Liver (tissue), 9 donors: Measurements from ENCODE around the gene ASNSD1. TPM values are rescaled to one million over a fixed set of nuclear protein-coding genes. Genes with fewer than 3 reads are reported as not detected.
A peak's percentile ranks its signal among the peaks of the same experiment; 100 is the strongest.

Source experiments
- DNase-seq: peaks from one replicate; pipeline ENCODE4 v3.0.0-alpha.2; 2017; ENCODE audit warnings: low spot score
- H3K27ac ChIP-seq, 2 donors: one replicate each; pipeline ENCODE4 v1.7.0; 2013; ENCODE audit warnings: inconsistent platforms in 2 of 2, low read length in 2 of 2, control low read depth in 1 of 2, low read depth in 1 of 2, mild to moderate bottlenecking in 1 of 2
- H3K27me3 ChIP-seq, 4 donors: one replicate each; pipeline versions ENCODE4 v1.6.1 to v1.7.0; 2013; ENCODE audit warnings: low read length in 3 of 4, inconsistent platforms in 1 of 4, mild to moderate bottlenecking in 1 of 4, moderate library complexity in 1 of 4; ENCODE audit not compliant: control insufficient read depth in 4 of 4, insufficient read depth in 4 of 4
- H3K36me3 ChIP-seq, 4 donors: one replicate each; pipeline versions ENCODE4 v1.6.1 to v1.7.0; 2013; ENCODE audit warnings: low read length in 3 of 4, mild to moderate bottlenecking in 3 of 4, low read depth in 1 of 4, moderate library complexity in 1 of 4; ENCODE audit not compliant: control insufficient read depth in 4 of 4, insufficient read depth in 3 of 4
- H3K4me1 ChIP-seq, 4 donors: one replicate each; pipeline versions ENCODE4 v1.6.1 to v1.7.0; 2013; ENCODE audit warnings: low read length in 3 of 4, mild to moderate bottlenecking in 3 of 4, moderate library complexity in 1 of 4; ENCODE audit not compliant: control insufficient read depth in 4 of 4, insufficient read depth in 4 of 4
- H3K4me3 ChIP-seq, 3 donors: one replicate each; pipeline versions ENCODE4 v1.6.1 to v1.7.0; 2013; ENCODE audit warnings: low read length in 3 of 3, control low read depth in 1 of 3, low read depth in 1 of 3, mild to moderate bottlenecking in 1 of 3
- H3K9ac ChIP-seq, 2 donors: one replicate each; pipeline ENCODE4 v1.7.0; 2013; ENCODE audit warnings: low read length in 2 of 2, mild to moderate bottlenecking in 2 of 2, moderate library complexity in 2 of 2, control low read depth in 1 of 2, low read depth in 1 of 2
- H3K9me3 ChIP-seq, 4 donors: one replicate each; pipeline versions ENCODE4 v1.6.1 to v1.7.0; 2013; ENCODE audit warnings: low read length in 3 of 4; ENCODE audit not compliant: control insufficient read depth in 4 of 4
- GABPA ChIP-seq, 2 donors: IDR thresholded peaks in 1 of 2; conservative IDR thresholded peaks in 1 of 2; 2 replicates each; pipeline ENCODE4 v1.6.1; 2016; ENCODE audit warnings: antibody characterized with exemption in 2 of 2, mild to moderate bottlenecking in 1 of 2, moderate library complexity in 1 of 2
- HNF4A ChIP-seq, 2 donors: conservative IDR thresholded peaks; 2 replicates each; pipeline ENCODE4 v1.6.1; 2016; ENCODE audit warnings: antibody characterized with exemption in 2 of 2, mild to moderate bottlenecking in 2 of 2
- HNF4G ChIP-seq: IDR thresholded peaks from 2 replicates; pipeline ENCODE4 v1.6.1; 2016; ENCODE audit warnings: antibody characterized with exemption
- JUND ChIP-seq, 2 donors: IDR thresholded peaks; 2 replicates each; pipeline ENCODE4 v1.6.1; 2016; ENCODE audit warnings: antibody characterized with exemption in 2 of 2
- NR2F2 ChIP-seq: IDR thresholded peaks from 2 replicates; pipeline ENCODE4 v1.6.1; 2016; ENCODE audit warnings: antibody characterized with exemption
- RAD21 ChIP-seq, 2 donors: IDR thresholded peaks; 2 replicates each; pipeline ENCODE4 v1.6.1; 2016; ENCODE audit warnings: antibody characterized with exemption in 2 of 2, mild to moderate bottlenecking in 2 of 2
- TAF1 ChIP-seq: conservative IDR thresholded peaks from 2 replicates; pipeline ENCODE4 v1.6.1; 2016; ENCODE audit warnings: antibody characterized with exemption, mild to moderate bottlenecking
- WGBS: extraction: QIAGEN DNeasy Blood & Tissue Kit; methylation state at CpG from one replicate; pipeline ENCODE4 v1.1.7; 2013; 5-methylcytosine and 5-hydroxymethylcytosine counted together
- polyA plus RNA-seq, 2 donors: library from polyadenylated mRNA; stranded (reverse) in 1 of 2; unstranded in 1 of 2; fragments of 200-250 nt in 1 of 2; fragments of >200 nt in 1 of 2; fragmentation: Nextera tagmentation in 1 of 2; extraction: Ambion mirVana in 1 of 2; gene quantifications; one replicate each; pipeline versions ENCODE4 v1.2.1 to v1.2.3, GENCODE V29; 2013 to 2015
- total RNA-seq, 2 donors: library from RNA; depleted of rRNA; stranded (reverse); fragments of >200 nt; gene quantifications; one replicate each; pipeline ENCODE4 v1.2.3, GENCODE V29; 2014
- TF ChIP-seq, protein P1 (sequence below): IDR thresholded peaks from 2 replicates; pipeline ENCODE4 v1.6.1; 2016; ENCODE audit warnings: antibody characterized with exemption, mild to moderate bottlenecking
- donor health status: healthy.
- donor health status: healthy.
- donor health status: healthy.
- donor health status: healthy.
- donor health status: healthy.

The ASNSD1 gene
- total and polyA plus RNA-seq, 4 donors = 19.8 to 33.0 (median 25.5) TPM

DNA sequence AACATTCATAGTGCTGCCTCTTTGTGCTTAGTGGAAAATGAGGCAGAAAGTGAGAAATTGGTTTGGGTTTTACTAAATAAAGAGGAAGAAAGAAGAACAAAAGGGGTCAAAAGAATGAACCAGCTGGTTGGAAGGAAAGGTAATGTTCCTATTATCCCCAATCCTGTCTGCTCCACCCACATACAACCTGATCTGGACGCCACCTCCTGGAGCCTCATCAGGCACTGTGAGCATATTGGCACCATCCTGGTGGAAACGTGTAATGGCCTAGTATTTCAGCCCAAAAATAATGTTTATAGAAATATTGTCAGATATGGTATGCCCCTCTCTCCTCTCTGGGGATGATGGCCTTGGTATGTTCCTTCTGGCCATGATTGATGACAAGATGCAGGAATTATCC is 35.6 kb upstream of the ASNSD1 start (continued):
- TF ChIP-seq, protein P1, sequence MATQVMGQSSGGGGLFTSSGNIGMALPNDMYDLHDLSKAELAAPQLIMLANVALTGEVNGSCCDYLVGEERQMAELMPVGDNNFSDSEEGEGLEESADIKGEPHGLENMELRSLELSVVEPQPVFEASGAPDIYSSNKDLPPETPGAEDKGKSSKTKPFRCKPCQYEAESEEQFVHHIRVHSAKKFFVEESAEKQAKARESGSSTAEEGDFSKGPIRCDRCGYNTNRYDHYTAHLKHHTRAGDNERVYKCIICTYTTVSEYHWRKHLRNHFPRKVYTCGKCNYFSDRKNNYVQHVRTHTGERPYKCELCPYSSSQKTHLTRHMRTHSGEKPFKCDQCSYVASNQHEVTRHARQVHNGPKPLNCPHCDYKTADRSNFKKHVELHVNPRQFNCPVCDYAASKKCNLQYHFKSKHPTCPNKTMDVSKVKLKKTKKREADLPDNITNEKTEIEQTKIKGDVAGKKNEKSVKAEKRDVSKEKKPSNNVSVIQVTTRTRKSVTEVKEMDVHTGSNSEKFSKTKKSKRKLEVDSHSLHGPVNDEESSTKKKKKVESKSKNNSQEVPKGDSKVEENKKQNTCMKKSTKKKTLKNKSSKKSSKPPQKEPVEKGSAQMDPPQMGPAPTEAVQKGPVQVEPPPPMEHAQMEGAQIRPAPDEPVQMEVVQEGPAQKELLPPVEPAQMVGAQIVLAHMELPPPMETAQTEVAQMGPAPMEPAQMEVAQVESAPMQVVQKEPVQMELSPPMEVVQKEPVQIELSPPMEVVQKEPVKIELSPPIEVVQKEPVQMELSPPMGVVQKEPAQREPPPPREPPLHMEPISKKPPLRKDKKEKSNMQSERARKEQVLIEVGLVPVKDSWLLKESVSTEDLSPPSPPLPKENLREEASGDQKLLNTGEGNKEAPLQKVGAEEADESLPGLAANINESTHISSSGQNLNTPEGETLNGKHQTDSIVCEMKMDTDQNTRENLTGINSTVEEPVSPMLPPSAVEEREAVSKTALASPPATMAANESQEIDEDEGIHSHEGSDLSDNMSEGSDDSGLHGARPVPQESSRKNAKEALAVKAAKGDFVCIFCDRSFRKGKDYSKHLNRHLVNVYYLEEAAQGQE = no peak
- TF ChIP-seq HNF4G = no peak

DNA sequence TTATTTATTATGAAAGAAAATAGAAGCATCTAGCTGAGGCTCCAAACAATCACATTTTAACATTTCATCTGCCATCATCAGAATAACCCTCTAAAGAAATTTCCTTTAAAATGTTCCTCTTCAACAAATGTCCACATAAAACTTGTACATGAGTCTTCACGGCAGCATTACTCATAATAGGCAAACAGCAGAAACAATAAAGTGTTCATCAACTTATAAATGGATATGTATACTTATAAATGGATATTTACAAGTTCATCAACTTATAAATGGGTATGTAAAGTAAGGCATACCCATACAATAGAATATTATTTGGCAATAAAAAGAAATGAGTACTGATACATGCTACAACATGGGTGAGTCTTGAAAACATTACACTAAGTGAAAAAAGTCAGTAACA is 33.5 kb upstream of the ASNSD1 start:
- 94% methylated on average over 1 of the region's 1 CpG for WGBS
- Histone ChIP-seq H3K9me3 (no peaks in the 10 kb centered on the region), H3K27me3 (no peaks in the 10 kb centered on the region), H3K36me3 (no peaks in the 10 kb centered on the region), H3K27ac (no peak overlapping the region), H3K4me1 (no peaks in the 10 kb centered on the region), H3K4me3 (no peak overlapping the region), H3K9ac (no peak overlapping the region)
- DNase-seq = no peak
- no peak for TF ChIP-seq TAF1

GRCh38 chr2:189628817-189629530 is 32.3 kb upstream of the ASNSD1 start:
- H3K27ac ChIP-seq = no peak overlapping the region

GRCh38 chr2:189629531-189630453 is 31.5 kb upstream of the ASNSD1 start:
- Histone ChIP-seq H3K27ac (no peak overlapping the region), H3K4me1 (no peaks in the 10 kb centered on the region), H3K9ac (no peak overlapping the region), H3K27me3 (no peaks in the 10 kb centered on the region), H3K9me3 (no peaks in the 10 kb centered on the region), H3K4me3 (no peak overlapping the region), H3K36me3 (no peaks in the 10 kb centered on the region)
- DNase-seq = no peak
- no peak for TF ChIP-seq GABPA (IDR thresholded peaks at IDR 0.05 in 1 of 2, conservative IDR thresholded peaks at IDR 0.05 in 1 of 2)
- TF ChIP-seq HNF4A (conservative IDR thresholded peaks at IDR 0.05) = no peak
- 74% methylated on average over 10 of the region's 10 CpGs for WGBS

More at GRCh38 chr2:189628817-189629530, 32.3 kb upstream of the ASNSD1 start:
- H3K36me3 ChIP-seq = no peaks in the 10 kb centered on the region
- TF ChIP-seq RAD21 (IDR thresholded peaks at IDR 0.05) (peak; percentile 68 to 73), NR2F2 (no peak), JUND (IDR thresholded peaks at IDR 0.05) (no peak)
- no peaks in the 10 kb centered on the region for H3K4me1 ChIP-seq
- no peak overlapping the region for H3K4me3 ChIP-seq
- H3K9me3 ChIP-seq = no peaks in the 10 kb centered on the region
- H3K27me3 ChIP-seq = no peaks in the 10 kb centered on the region
- H3K9ac ChIP-seq = no peak overlapping the region
- DNase-seq = no peak
- 86% methylated on average over 9 of the region's 9 CpGs for WGBS
